C4-2B (cell line): ENCODE results near the gene CIRBP.

Experiments
- H3K27ac ChIP-seq: fragments of 450-650 bp; 2 replicates; pipeline ENCODE4 v1.5.1; 2017
- ZFX ChIP-seq: fragments of 450-650 bp; IDR thresholded peaks from 2 replicates; pipeline ENCODE4 v1.6.1; 2017
- TF ChIP-seq, protein P1 (sequence below): fragments of 450-650 bp; conservative IDR thresholded peaks from 2 replicates; pipeline ENCODE4 v1.5.1; 2017; ENCODE audit warnings: mild to moderate bottlenecking

Gene CIRBP

DNA sequence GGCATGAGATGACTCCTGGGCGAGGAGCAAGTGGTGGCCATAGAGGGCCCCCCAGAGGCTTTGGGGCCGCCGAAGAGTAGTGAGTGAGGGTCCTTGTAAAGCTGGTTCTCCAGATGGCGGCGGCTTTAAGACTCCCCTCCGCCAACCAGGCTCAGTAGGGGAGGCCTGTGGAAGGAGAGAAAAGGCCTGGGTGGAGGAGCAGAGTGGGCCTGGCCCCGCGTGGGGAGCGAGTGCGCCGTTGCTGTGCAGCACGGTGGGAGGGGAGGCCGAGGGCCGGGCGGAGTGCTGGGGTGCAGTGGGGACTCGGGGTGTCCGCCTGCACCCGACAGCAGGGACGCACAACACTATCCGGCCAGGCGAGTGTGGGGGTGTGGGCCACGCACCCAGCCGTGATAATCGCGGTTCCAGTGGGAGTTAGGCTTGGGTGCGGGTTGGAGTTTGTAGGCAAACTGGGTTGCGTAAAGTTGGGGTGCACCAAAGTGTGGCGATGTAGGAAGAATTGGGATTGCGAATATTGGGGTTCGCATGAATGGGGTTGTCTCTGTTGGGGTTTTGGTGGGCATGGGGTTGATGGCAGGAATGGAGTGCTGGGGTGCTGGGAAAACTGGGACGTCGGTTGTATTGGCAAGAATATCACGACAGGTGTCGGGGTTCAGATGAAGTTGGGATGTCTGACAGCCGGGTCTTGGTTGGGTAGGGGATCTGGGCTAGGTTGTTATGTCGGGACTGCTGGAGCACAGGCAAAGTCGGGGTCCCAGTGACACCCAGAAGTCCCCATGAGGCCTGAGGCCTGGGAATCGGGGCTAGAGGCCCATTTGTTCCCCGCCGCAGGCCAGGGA lies 687 bp upstream of the CIRBP start:
- TF ChIP-seq, protein P1, sequence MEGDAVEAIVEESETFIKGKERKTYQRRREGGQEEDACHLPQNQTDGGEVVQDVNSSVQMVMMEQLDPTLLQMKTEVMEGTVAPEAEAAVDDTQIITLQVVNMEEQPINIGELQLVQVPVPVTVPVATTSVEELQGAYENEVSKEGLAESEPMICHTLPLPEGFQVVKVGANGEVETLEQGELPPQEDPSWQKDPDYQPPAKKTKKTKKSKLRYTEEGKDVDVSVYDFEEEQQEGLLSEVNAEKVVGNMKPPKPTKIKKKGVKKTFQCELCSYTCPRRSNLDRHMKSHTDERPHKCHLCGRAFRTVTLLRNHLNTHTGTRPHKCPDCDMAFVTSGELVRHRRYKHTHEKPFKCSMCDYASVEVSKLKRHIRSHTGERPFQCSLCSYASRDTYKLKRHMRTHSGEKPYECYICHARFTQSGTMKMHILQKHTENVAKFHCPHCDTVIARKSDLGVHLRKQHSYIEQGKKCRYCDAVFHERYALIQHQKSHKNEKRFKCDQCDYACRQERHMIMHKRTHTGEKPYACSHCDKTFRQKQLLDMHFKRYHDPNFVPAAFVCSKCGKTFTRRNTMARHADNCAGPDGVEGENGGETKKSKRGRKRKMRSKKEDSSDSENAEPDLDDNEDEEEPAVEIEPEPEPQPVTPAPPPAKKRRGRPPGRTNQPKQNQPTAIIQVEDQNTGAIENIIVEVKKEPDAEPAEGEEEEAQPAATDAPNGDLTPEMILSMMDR: no peak
- no peak for TF ChIP-seq ZFX
- peak overlapping the region; percentile 94 for H3K27ac ChIP-seq

DNA sequence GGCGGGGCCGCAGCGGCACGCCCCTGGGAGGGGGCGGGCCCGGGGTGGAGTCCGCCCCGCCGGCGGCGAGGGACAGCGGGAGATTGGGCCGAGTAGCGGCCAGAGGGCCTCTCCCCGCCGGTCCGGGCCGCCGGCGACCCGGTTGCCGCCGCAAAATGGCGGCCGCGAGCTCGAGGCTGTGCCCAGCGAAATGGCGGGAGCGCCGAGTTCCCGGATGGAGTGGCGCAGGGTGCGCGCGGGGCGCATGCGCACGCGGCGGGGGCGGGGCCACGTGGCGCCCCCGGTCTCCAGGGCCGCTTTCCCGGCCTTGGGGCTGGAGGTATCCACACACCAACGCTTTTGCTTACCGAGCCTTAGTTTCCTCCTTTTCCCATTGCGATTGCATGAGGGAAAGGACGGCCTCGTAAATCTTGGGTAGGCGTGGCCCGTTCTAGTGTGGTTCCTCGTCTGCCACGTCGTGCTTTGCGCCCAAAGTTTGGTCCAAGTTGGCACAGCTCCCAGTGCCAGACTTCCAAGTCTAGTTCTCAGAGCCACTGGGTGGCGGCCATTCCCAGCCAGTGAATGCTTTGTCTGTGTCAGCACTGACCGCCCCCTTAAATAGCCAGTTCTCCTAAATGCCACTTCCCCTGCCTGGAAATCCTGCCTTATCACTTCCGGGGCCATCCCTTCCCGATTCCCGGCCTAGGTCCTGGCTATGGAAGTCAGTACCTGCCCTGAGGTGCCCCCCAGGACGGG lies 513 bp downstream of the CIRBP start:
- TF ChIP-seq, protein P1: no peak; the same call in 1 of the 2 replicates
- TF ChIP-seq ZFX: peak; percentile 77
- H3K27ac ChIP-seq: peak overlapping the region; percentile 94

DNA sequence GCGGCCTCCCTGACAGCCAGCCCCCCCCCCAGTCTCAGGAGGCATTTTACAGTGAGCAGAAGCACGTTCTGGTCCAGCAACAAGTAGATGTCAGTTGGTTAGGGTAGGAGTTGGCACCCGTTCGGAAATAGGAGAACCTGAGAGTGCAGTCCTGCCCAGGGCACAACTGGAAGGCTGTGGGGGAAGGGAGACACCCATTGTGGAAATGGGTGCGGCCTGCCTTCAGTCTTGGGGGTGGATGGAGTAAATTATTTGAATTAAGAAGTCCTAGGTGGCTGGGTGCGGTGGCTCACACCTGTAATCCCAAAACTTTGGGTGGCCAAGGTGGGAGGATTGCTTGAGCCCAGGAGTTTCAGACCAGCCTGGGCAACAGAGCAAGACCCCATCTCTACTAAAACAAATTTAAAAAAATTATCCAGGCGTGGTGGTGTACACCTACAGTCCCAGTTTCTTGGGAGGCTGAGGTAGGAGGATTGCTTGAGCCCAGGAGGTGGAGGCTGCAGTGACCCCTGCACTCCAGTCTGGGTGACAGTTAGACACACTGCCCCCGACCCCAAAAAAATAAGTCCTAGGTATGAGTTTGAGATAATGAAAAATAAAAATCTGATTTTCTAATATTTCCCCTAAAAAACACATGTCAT lies 1.2 kb downstream of the CIRBP start:
- TF ChIP-seq ZFX: no peak
- TF ChIP-seq, protein P1: no peak
- H3K27ac ChIP-seq: peak overlapping the region; percentile 94

DNA sequence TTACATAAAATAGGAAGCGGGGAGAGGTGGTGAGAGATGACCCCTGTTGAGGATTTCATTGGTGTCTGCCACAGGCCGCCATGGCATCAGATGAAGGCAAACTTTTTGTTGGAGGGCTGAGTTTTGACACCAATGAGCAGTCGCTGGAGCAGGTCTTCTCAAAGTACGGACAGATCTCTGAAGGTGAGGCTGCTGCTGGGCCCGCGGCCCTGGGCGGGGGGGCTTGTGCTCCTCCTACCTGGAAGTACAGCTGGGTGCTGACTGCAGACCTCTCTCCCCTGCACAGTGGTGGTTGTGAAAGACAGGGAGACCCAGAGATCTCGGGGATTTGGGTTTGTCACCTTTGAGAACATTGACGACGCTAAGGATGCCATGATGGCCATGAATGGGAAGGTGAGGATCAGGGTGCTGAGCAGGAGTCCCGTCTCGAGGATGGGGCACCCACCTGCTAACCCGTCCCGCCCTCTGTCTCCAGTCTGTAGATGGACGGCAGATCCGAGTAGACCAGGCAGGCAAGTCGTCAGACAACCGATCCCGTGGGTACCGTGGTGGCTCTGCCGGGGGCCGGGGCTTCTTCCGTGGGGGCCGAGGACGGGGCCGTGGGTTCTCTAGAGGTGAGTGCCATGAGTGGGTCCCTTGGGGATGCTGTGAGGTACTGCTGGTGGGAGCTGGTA lies 1.9 kb downstream of the CIRBP start:
- H3K27ac ChIP-seq: peak overlapping the region; percentile 94

DNA sequence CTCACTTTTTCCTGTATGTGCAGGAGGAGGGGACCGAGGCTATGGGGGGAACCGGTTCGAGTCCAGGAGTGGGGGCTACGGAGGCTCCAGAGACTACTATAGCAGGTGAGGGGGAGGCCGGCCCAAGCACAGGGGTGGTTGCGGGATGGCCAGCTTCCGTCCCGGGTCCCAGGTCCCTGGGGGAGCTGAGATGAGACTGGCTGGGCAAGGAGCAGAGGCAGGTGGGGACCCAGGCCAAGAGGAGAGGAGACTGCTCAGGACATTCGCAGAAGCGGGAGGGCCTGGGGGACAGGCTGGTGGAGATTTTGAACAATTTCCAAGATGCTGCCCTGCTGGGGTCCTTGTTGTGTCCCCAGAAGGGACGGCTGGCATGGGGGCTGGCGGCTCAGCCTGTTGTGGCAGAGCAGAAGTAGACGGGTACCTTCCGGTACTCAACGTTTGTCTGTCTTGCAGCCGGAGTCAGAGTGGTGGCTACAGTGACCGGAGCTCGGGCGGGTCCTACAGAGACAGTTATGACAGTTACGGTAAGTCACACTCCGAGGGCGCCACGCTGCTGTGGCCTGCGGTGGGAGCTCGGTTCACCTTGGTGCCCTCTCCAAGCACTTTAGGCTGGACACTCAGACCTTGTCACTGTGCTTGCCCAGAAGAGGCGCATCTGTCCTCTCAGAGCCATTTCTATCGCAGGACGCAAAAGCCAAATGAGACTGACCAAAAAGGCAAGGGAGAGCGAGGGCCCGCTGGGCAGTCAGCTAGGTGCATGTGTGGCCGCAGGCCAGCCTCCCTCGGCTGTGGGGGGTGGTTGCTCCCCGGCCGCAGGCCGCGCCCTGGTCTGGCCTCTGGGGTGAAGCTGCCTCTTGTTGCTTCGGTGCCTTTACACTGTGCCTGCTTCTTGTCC lies 2.6 kb downstream of the CIRBP start:
- H3K27ac ChIP-seq: peak overlapping the region; percentile 94
- TF ChIP-seq, protein P1: no peak
- no peak for TF ChIP-seq ZFX

More for the DNA sequence above, 1.9 kb downstream of the CIRBP start:
- TF ChIP-seq ZFX: no peak
- TF ChIP-seq, protein P1: no peak
